ENCODE results near the gene XPNPEP3.

DNA sequence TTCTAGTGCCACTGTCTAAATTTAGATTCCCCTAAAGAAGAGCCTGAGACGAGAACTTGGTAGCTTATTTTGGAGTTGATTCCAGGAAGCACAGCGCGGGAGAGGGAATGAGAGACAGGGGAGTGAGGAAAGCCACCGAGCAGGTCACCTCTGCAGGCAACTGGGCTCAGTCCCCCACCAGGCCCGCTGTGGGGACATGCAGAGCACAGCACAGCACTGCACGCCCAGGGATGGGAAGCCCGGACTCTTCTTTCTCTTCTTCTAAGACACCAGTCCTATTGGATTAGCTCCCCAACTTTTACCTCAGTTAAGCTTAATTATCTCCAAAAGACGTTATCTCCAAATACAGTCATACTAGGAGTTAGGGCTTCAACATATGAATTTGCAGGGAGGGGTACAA lies 122.9 kb downstream of the XPNPEP3 start:
- no peak for TF ChIP-seq EZH2 (IDR thresholded peaks at IDR 0.05; ENCODE audit: insufficient read depth, poor library complexity, severe bottlenecking)
- no peak for TF ChIP-seq EZH2phosphoT487 (IDR thresholded peaks at IDR 0.05; ENCODE audit: insufficient read depth, low read depth)
